HepG2 (cell line): ENCODE results near the gene FAF1. TPM values are rescaled to one million over a fixed set of nuclear protein-coding genes. Genes with fewer than 3 reads are reported as not detected.

ENCODE experiments used
- ATAC-seq: fragments of 200-7000 bp; cut with Tn5 transposase; 3 replicates; pipeline ENCODE4 v1.9.1; 2020; ENCODE audit warnings: mild to moderate bottlenecking, moderate library complexity
- BruUV-seq: library from RNA; stranded (reverse); fragments of 400-500 nt; replicated peaks from 2 replicates; lab custom pipeline; 2021; lab: Mats Ljungman, UMichigan
- CTCF ChIA-PET: fragments of 300-600 bp; formaldehyde crosslinking; extraction: SDS; loops from one replicate; lab custom pipeline; 2021; ENCODE audit warnings: low total read pairs, inconsistent platforms, low intra/inter-chr PET ratio; lab: Yijun Ruan, JAX
- POLR2A ChIA-PET: fragments of 350-600 bp; sonication (Branson Sonifier 250); formaldehyde crosslinking; loops from one replicate; lab custom pipeline; 2020; ENCODE audit warnings: antibody characterized with exemption, inconsistent platforms; lab: Yijun Ruan, JAX
- DNase-seq: peaks from one replicate; pipeline ENCODE4 v3.0.0-alpha.2; 2015; ENCODE audit warnings: low spot score
- FAIRE-seq: peaks from 3 replicates; lab custom pipeline; 2011; peaks lifted over from hg19 to GRCh38; lab: Jason Lieb, UNC
- H2AFZ ChIP-seq: one replicate; pipeline ENCODE4 v1.6.1; 2011; ENCODE audit warnings: low read length, inconsistent platforms
- H3K27ac ChIP-seq: fragments of 300-600 bp; 3 replicates; pipeline ENCODE4 v1.8.0; 2011; ENCODE audit warnings: mixed run types, mild to moderate bottlenecking, mixed read lengths, low read length, inconsistent platforms; ENCODE audit not compliant: insufficient read depth; ENCODE audit errors: extremely low read length
- H3K27me3 ChIP-seq, 2 experiments: fragments of 200-600 bp in 1 of 2; 2 replicates in 1 of 2; 3 replicates in 1 of 2; pipeline versions ENCODE4 v1.6.0 to v1.8.0; 2011; ENCODE audit warnings: low read length in 2 of 2, mild to moderate bottlenecking in 2 of 2, moderate library complexity in 2 of 2, inconsistent platforms in 1 of 2; ENCODE audit not compliant: insufficient read depth in 2 of 2, control insufficient read depth in 1 of 2
- H3K36me3 ChIP-seq, 2 experiments: fragments of 200-600 bp in 1 of 2; replicated peaks in 1 of 2; 2 replicates in 1 of 2; 3 replicates in 1 of 2; pipeline versions ENCODE4 v1.5.1 to v1.8.0; 2011; ENCODE audit warnings: low read length in 2 of 2, inconsistent platforms in 1 of 2; ENCODE audit not compliant: insufficient read depth in 2 of 2, control insufficient read depth in 1 of 2
- H3K4me1 ChIP-seq: 2 replicates; pipeline ENCODE4 v1.5.1; 2012; ENCODE audit warnings: low read length, inconsistent platforms; ENCODE audit not compliant: insufficient read depth
- H3K4me2 ChIP-seq: 2 replicates; pipeline ENCODE4 v1.6.0; 2011; ENCODE audit warnings: low read depth, low read length, inconsistent platforms
- H3K4me3 ChIP-seq, 3 experiments: fragments of 200-600 bp in 1 of 3; sonication (generic), shearing (Covaris generic) in 1 of 3; replicated peaks in 1 of 3; 2 replicates each; pipeline ENCODE4 v1.5.1; 2011 to 2016; ENCODE audit warnings: low read length in 3 of 3, inconsistent platforms in 2 of 3, low read depth in 2 of 3, mild to moderate bottlenecking in 2 of 3, control low read depth in 1 of 3, mixed read lengths in 1 of 3; ENCODE audit not compliant: insufficient read depth in 1 of 3
- H3K79me2 ChIP-seq: one replicate; pipeline ENCODE4 v1.6.1; 2011; ENCODE audit warnings: low read length, inconsistent platforms; ENCODE audit not compliant: insufficient read depth
- H3K9ac ChIP-seq: 2 replicates; pipeline ENCODE4 v1.6.0; 2011; ENCODE audit warnings: mild to moderate bottlenecking, low read depth, low read length, inconsistent platforms; ENCODE audit not compliant: insufficient read depth
- H3K9me3 ChIP-seq: 2 replicates; pipeline ENCODE4 v1.5.1; 2012; ENCODE audit warnings: mild to moderate bottlenecking, low read length
- H4K20me1 ChIP-seq: 2 replicates; pipeline ENCODE4 v1.6.0; 2011; ENCODE audit warnings: inconsistent platforms, mild to moderate bottlenecking, low read length, moderate library complexity; ENCODE audit not compliant: insufficient read depth
- ATAD3A ChIP-seq: sonication (generic); formaldehyde crosslinking; IDR thresholded peaks from 2 replicates; pipeline ENCODE4 v1.4.0; 2020; ENCODE audit warnings: missing genetic modification reagents
- BRCA1 ChIP-seq: sonication (generic); formaldehyde crosslinking; IDR thresholded peaks from 2 replicates; pipeline ENCODE4 v1.4.0; 2020; ENCODE audit warnings: missing genetic modification reagents
- FIP1L1 ChIP-seq: fragments of 200-400 bp; formaldehyde crosslinking; IDR thresholded peaks from 2 replicates; pipeline ENCODE4 v1.6.1; 2018; ENCODE audit warnings: low read depth, mild to moderate bottlenecking, low read length, moderate library complexity, borderline replicate concordance; ENCODE audit not compliant: insufficient read depth
- HNRNPH1 ChIP-seq: fragments of 200-400 bp; formaldehyde crosslinking; optimal IDR thresholded peaks from 2 replicates; pipeline ENCODE3; 2017; ENCODE audit warnings: mild to moderate bottlenecking, low read depth, low read length
- KDM3A ChIP-seq: IDR thresholded peaks from 2 replicates; pipeline ENCODE4 v1.6.1; 2018; ENCODE audit warnings: low read depth, missing compliant biosample characterization
- KLF16 ChIP-seq, 2 experiments: sonication (generic) in 1 of 2; formaldehyde crosslinking in 1 of 2; IDR thresholded peaks; 2 replicates each; pipeline versions ENCODE4 v1.6.1 to v1.8.0; 2016 to 2023; ENCODE audit warnings: missing genetic modification reagents in 2 of 2, missing compliant biosample characterization in 1 of 2
- MYPOP ChIP-seq: sonication (generic); formaldehyde crosslinking; IDR thresholded peaks from 2 replicates; pipeline ENCODE4 v1.8.1; 2023; ENCODE audit warnings: mild to moderate bottlenecking, moderate library complexity, missing genetic modification reagents
- NR2F6 ChIP-seq, 2 experiments: IDR thresholded peaks; 2 replicates each; pipeline ENCODE4 v1.6.1; 2016; ENCODE audit warnings: antibody characterized with exemption in 1 of 2, mild to moderate bottlenecking in 1 of 2
- SRF ChIP-seq: IDR thresholded peaks from 2 replicates; pipeline ENCODE4 v1.6.1; 2011; ENCODE audit warnings: mild to moderate bottlenecking, low read depth, low read length, moderate library complexity
- TBP ChIP-seq: sonication (generic); formaldehyde crosslinking; IDR thresholded peaks from 2 replicates; pipeline ENCODE4 v1.5.0; 2020; ENCODE audit warnings: missing genetic modification reagents
- ZBTB43 ChIP-seq: sonication (generic); formaldehyde crosslinking; conservative IDR thresholded peaks from 2 replicates; pipeline ENCODE4 v1.4.0; 2020; ENCODE audit warnings: missing genetic modification reagents
- ZNF292 ChIP-seq: sonication (generic); formaldehyde crosslinking; IDR thresholded peaks from 2 replicates; pipeline ENCODE4 v1.8.1; 2022; ENCODE audit warnings: mild to moderate bottlenecking, low read depth, missing genetic modification reagents, borderline replicate concordance
- ZNF569 ChIP-seq: sonication (generic); formaldehyde crosslinking; IDR thresholded peaks from 2 replicates; pipeline ENCODE4 v1.5.0; 2020; ENCODE audit warnings: mild to moderate bottlenecking, missing genetic modification reagents, moderate library complexity, borderline replicate concordance
- ZNF770 ChIP-seq: sonication (generic); formaldehyde crosslinking; IDR thresholded peaks from 2 replicates; pipeline ENCODE4 v1.5.0; 2020; ENCODE audit warnings: mild to moderate bottlenecking, missing genetic modification reagents
- ZNF839 ChIP-seq: sonication (generic); formaldehyde crosslinking; IDR thresholded peaks from 2 replicates; pipeline ENCODE4 v1.4.0; 2020; ENCODE audit warnings: missing genetic modification reagents, mild to moderate bottlenecking, borderline replicate concordance
- WGBS: methylation state at CpG from one replicate; pipeline ENCODE4 v1.1.6; 2017; ENCODE audit warnings: low lambda C conversion rate; 5-methylcytosine and 5-hydroxymethylcytosine counted together
- in situ Hi-C: cut with HindIII; loops from 2 replicates; pipeline ENCODE4 v1.10.0; 2017; ENCODE audit warnings: low pct_unique_long_range_greater_than_20kb; ENCODE audit not compliant: extremely low pct_ligation_motif_present
- intact Hi-C: fragments of 100-400 bp; cut with micrococcal nuclease; formaldehyde crosslinking; loops from one replicate; pipeline ENCODE4 v1.10.0; 2022; ENCODE audit not compliant: unreplicated experiment
- polyA plus RNA-seq, 8 experiments: library from polyadenylated mRNA; depleted of rRNA in 3 of 8; stranded (reverse) in 7 of 8; unstranded in 1 of 8; fragments of >200 nt; fragmentation: Illumina TruSeq in 4 of 8; extraction: Trizol in 4 of 8; gene quantifications; 2 replicates each; pipeline versions ENCODE4 v1.2.1 to v1.2.3, GENCODE V29; 2011 to 2016; ENCODE audit warnings: low read depth in 4 of 8, missing spikeins in 1 of 8, mixed read lengths in 1 of 8; ENCODE audit not compliant: insufficient read depth in 1 of 8
- total RNA-seq, 5 experiments: library from RNA; depleted of rRNA; stranded (reverse); fragments of >200 nt; fragmentation: Illumina TruSeq; extraction: Trizol; gene quantifications; 2 replicates each; pipeline ENCODE4 v1.2.3, GENCODE V29; 2016; ENCODE audit warnings: low read depth in 1 of 5

The FAF1 gene
- total and polyA plus RNA-seq, 2 of the 13 experiments (the other 11 are each of a cell fraction or from before 2014, with no cell fraction given) = 19.4 to 63.3 TPM

GRCh38 chr1:50611675-50612074 lies 348.4 kb downstream of the FAF1 start (continued):
- TF ChIP-seq ATAD3A (no peak), KDM3A (CRISPR knock-in tag) (no peak), ZNF569 (CRISPR knock-in tag) (no peak), TBP (no peak), NR2F6 (IDR thresholded peaks at IDR 0.05) (no peak), NR2F6 (CRISPR knock-in tag; IDR thresholded peaks at IDR 0.05) (no peak), SRF (no peak), FIP1L1 (no peak), ZBTB43 (CRISPR knock-in tag) (no peak)

GRCh38 chr1:50610563-50610962 lies 349.5 kb downstream of the FAF1 start:
- Histone ChIP-seq H3K4me3 (no peak overlapping the region), H4K20me1 (no peaks in the 10 kb centered on the region), H3K4me1 (no peaks in the 10 kb centered on the region), H3K27me3 (no peaks in the 10 kb centered on the region; a peak in 1 of 5 replicates), H3K36me3 (peaks cover 0 to 3% of the 10 kb centered on the region in 2 experiments; a peak in 2 of 5 replicates), H3K27ac (no peak overlapping the region), H3K79me2 (no peaks in the 10 kb centered on the region), H2AFZ (no peak overlapping the region), H3K4me2 (no peak overlapping the region), H3K9ac (no peak overlapping the region), H3K9me3 (no peaks in the 10 kb centered on the region)
- no TSS peak for BruUV-seq
- DNase-seq (no peak), FAIRE-seq (no peak), ATAC-seq (no peak)
- intact Hi-C loops (no loop called here), in situ Hi-C loops (loop anchor here (25.0 kb wide), 1 partner anchor 102 kb away; no protein-coding TSS in a partner anchor)
- CTCF ChIA-PET = no interaction called here
- POLR2A ChIA-PET = no interaction called here
- WGBS = 100% methylated on average over 2 of the region's 2 CpGs
- TF ChIP-seq KLF16 (CRISPR knock-in tag; IDR thresholded peaks at IDR 0.05) = no peak
- no peak for TF ChIP-seq BRCA1 (CRISPR knock-in tag)
- TF ChIP-seq ZNF839 (CRISPR knock-in tag) = no peak
- no peak for TF ChIP-seq MYPOP (CRISPR knock-in tag)
- no peak for TF ChIP-seq ZNF292 (CRISPR knock-in tag)
- no peak for TF ChIP-seq HNRNPH1
- no peak for TF ChIP-seq ZNF770 (CRISPR knock-in tag)
